Breast epithelium (tissue), 3 donors: Measurements from ENCODE around the gene ARL6IP6.

Experiments used
- POLR2A ChIP-seq: fragments of 450-650 bp; IDR thresholded peaks from one replicate; pipeline ENCODE4 v1.6.1; 2016; ENCODE audit warnings: antibody characterized with exemption, mild to moderate bottlenecking, moderate library complexity
- TF ChIP-seq, protein P1 (sequence below), 3 donors: fragments of 450-650 bp; IDR thresholded peaks; one replicate each; pipeline ENCODE4 v1.5.1; 2016 to 2017; ENCODE audit warnings: antibody characterized with exemption in 3 of 3, mild to moderate bottlenecking in 3 of 3, moderate library complexity in 3 of 3

DNA sequence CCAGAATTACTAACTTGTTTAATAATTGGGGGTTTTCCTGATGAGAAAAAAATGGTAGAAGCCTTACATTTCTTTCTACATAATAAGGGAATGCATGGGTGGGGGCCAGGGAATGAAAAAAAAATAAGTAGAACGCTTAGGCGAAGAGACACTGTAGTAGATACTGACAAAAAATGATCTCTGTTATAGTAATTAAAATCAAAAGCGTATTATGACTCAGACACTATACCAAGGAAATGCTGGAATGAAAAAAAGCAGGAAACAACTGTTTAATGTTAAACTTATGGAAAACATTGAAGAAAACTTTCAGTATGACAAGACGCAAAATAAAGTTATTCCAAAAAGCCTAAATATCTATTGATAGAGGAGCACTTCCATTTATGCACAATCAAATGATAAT lies 44.1 kb upstream of the ARL6IP6 start:
- TF ChIP-seq, protein P1, sequence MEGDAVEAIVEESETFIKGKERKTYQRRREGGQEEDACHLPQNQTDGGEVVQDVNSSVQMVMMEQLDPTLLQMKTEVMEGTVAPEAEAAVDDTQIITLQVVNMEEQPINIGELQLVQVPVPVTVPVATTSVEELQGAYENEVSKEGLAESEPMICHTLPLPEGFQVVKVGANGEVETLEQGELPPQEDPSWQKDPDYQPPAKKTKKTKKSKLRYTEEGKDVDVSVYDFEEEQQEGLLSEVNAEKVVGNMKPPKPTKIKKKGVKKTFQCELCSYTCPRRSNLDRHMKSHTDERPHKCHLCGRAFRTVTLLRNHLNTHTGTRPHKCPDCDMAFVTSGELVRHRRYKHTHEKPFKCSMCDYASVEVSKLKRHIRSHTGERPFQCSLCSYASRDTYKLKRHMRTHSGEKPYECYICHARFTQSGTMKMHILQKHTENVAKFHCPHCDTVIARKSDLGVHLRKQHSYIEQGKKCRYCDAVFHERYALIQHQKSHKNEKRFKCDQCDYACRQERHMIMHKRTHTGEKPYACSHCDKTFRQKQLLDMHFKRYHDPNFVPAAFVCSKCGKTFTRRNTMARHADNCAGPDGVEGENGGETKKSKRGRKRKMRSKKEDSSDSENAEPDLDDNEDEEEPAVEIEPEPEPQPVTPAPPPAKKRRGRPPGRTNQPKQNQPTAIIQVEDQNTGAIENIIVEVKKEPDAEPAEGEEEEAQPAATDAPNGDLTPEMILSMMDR (IDR thresholded peaks at IDR 0.05) = no peak
- no peak for TF ChIP-seq POLR2A
